Activated B cell treated with CpG ODN at 0.5 μM for 24 hours (primary cell): Measurements from ENCODE around the gene RANBP6. TPM values are rescaled to one million over a fixed set of nuclear protein-coding genes. Genes with fewer than 3 reads are reported as not detected.
"Not testable (repeated sequence)": the region's sequence is repeated elsewhere in the genome, so short reads cannot be mapped to it uniquely, and the experiment has no call there.

Experiments
- ATAC-seq: fragments of 200-7000 bp; cut with Tn5 transposase; one replicate; pipeline ENCODE4 v1.10.0; 2021; ENCODE audit warnings: low read depth, mild to moderate bottlenecking, moderate library complexity
- CTCF ChIA-PET: fragments of 350-600 bp; sonication (Branson Sonifier 250); formaldehyde crosslinking; loops from one replicate; lab custom pipeline; 2021; ENCODE audit warnings: antibody characterized with exemption; lab: Charles Lee
- POLR2A ChIA-PET: fragments of 350-600 bp; sonication (Branson Sonifier 250); formaldehyde crosslinking; loops from one replicate; lab custom pipeline; 2021; ENCODE audit warnings: antibody characterized with exemption; lab: Charles Lee
- DNase-seq: peaks from one replicate; pipeline ENCODE4 v3.0.0; 2022
- H3K27ac Mint-ChIP-seq: one replicate; pipeline ENCODE4 v1.8.0; 2020; ENCODE audit warnings: mixed read lengths
- H3K27me3 Mint-ChIP-seq: one replicate; pipeline ENCODE4 v1.8.0; 2021; ENCODE audit warnings: mixed read lengths
- H3K36me3 Mint-ChIP-seq: one replicate; pipeline ENCODE4 v1.8.0; 2021; ENCODE audit warnings: low read depth, mixed read lengths
- H3K4me1 Mint-ChIP-seq: one replicate; pipeline ENCODE4 v1.8.0; 2021; ENCODE audit warnings: mixed read lengths
- H3K4me3 Mint-ChIP-seq: one replicate; pipeline ENCODE4 v1.8.0; 2020; ENCODE audit warnings: mild to moderate bottlenecking, mixed read lengths
- H3K9me3 Mint-ChIP-seq: one replicate; pipeline ENCODE4 v1.8.0; 2020; ENCODE audit warnings: mixed read lengths
- intact Hi-C: fragments of 100-400 bp; cut with micrococcal nuclease; formaldehyde crosslinking; loops from one replicate; pipeline ENCODE4 v1.15.1; 2024
- total RNA-seq: library from RNA; stranded (reverse); gene quantifications from 2 replicates; pipeline ENCODE4 v1.2.3, GENCODE V29; 2022
- TF ChIP-seq, protein P1 (sequence below): fragments of 200-600 bp; IDR thresholded peaks from one replicate; pipeline ENCODE4 v1.8.0; 2022; ENCODE audit warnings: antibody characterized with exemption, mild to moderate bottlenecking

RANBP6 gene
- total RNA-seq, 1 donor from 2014 or later = 22.5 TPM

DNA sequence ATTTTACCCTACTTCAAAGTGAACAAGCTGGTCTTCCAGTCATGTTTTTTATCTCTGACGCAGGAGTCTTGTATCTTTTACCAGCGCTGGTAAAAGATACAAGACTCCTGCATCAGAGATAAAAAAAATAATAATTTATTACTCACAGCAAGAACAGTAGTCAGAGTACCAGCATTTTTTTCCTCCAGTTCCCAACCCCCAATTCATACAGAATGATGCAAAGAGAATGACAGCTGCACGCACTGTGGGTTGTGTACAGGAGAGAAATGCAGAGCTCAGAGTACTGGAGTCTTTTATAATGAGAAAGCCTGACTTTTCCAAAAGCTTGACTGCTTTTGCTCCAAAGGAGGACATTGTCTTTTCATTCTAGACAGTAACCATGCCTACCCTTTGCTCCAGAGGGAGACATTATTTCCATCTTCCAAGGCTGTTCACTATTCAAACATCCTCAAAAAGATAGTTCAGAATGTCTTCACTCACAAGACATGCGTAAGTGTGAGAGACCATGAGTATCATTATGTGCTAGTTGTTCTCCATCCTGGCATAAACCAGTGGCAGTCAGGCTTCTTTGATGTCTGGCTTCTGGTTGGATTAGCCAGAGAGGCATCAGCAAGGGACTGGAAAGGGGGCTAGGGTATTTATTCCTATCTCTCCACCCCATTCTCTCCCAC is 14.3 kb upstream of the RANBP6 start:
- Mint-ChIP-seq H3K36me3 (no peaks in the 10 kb centered on the region), H3K27me3 (peaks cover 9% of the 10 kb centered on the region), H3K4me3 (no peak overlapping the region), H3K27ac (no peak overlapping the region), H3K9me3 (no peaks in the 10 kb centered on the region), H3K4me1 (no peaks in the 10 kb centered on the region)
- no peak for ATAC-seq
- DNase-seq = no peak
- ChIA-PET CTCF (interaction anchor here (1.6 kb wide), 1 partner anchor 25 kb away, joined by 3 read pairs; no protein-coding TSS in a partner anchor), POLR2A (no interaction called here)
- intact Hi-C loops = no loop called here
- TF ChIP-seq, protein P1, sequence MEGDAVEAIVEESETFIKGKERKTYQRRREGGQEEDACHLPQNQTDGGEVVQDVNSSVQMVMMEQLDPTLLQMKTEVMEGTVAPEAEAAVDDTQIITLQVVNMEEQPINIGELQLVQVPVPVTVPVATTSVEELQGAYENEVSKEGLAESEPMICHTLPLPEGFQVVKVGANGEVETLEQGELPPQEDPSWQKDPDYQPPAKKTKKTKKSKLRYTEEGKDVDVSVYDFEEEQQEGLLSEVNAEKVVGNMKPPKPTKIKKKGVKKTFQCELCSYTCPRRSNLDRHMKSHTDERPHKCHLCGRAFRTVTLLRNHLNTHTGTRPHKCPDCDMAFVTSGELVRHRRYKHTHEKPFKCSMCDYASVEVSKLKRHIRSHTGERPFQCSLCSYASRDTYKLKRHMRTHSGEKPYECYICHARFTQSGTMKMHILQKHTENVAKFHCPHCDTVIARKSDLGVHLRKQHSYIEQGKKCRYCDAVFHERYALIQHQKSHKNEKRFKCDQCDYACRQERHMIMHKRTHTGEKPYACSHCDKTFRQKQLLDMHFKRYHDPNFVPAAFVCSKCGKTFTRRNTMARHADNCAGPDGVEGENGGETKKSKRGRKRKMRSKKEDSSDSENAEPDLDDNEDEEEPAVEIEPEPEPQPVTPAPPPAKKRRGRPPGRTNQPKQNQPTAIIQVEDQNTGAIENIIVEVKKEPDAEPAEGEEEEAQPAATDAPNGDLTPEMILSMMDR = no peak

DNA sequence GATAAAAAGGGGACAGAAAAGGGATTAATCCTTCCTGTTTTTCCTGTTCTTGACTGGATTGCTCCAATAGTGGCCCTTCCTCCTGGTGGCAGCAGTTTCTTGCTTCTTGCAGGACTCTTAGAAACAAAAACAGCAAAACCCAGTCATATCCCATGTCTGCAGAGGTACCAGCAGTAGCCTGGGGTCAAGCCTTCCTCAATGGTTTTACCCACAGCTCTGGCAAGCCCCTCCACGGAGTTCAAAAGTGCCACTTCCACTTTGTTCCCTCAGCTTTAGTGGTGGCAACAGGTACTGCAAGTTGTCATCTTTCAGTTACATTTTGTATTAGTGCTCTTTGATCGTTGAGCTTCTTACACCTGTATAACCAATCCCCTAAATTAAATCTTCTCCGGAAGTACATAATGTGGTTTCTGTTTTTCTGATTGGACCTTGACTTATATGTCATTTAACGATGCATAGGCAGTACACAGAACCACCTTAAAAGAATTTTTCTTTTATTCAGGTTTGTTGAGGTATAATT is 8.7 kb upstream of the RANBP6 start:
- Mint-ChIP-seq H3K27me3 (peaks cover 4% of the 10 kb centered on the region), H3K4me1 (peaks cover 4% of the 10 kb centered on the region), H3K27ac (no peak overlapping the region), H3K36me3 (no peaks in the 10 kb centered on the region), H3K4me3 (no peak overlapping the region), H3K9me3 (peaks cover 5% of the 10 kb centered on the region)
- no peak for DNase-seq
- CTCF ChIA-PET = interaction anchor here (0.5 to 2.3 kb wide), 6 partner anchors 16 to 1207 kb away, joined by 3 to 10 read pairs (median 4); a partner anchor contains a TSS
- POLR2A ChIA-PET = interaction anchor here (1.5 to 2.0 kb wide), 3 partner anchors 9 to 17 kb away, joined by 4 to 8 read pairs (median 8); partner anchors contain the start of gene RANBP6
- intact Hi-C loops = loop anchor here (2.0 kb wide), 1 partner anchor 27 kb away; no protein-coding TSS in a partner anchor
- peak; percentile 86 for ATAC-seq
- TF ChIP-seq, protein P1 = no peak

DNA sequence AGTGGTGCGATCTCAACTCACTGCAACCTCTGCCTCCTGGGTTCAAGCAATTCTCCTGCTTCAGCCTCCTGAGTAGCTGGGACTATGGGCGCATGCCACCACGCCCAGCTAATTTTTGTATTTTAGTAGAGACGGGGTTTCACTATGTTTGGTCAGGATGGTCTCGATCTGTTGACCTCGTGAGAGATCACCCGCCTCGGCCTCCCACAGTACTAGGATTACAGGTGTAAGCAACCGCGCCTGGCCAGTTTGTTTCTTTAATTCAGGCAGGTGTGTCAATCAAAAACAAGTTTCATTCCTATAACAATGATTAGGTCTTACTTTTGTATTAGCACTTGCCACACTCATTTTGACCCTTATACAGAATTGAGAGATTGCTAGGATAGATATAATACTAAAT is 1.6 kb upstream of the RANBP6 start:
- Mint-ChIP-seq H3K36me3 (peaks cover 33% of the 10 kb centered on the region), H3K4me1 (peaks cover 32% of the 10 kb centered on the region)
- POLR2A ChIA-PET = interaction anchor here (0.5 to 0.6 kb wide), 3 partner anchors 9 to 520 kb away, joined by 3 to 4 read pairs (median 4); a partner anchor contains a TSS
- intact Hi-C loops, DNase-seq, CTCF ChIA-PET, H3K4me3 Mint-ChIP-seq, H3K27ac Mint-ChIP-seq, H3K27me3 Mint-ChIP-seq, ATAC-seq, H3K9me3 Mint-ChIP-seq: not testable (repeated sequence)

DNA sequence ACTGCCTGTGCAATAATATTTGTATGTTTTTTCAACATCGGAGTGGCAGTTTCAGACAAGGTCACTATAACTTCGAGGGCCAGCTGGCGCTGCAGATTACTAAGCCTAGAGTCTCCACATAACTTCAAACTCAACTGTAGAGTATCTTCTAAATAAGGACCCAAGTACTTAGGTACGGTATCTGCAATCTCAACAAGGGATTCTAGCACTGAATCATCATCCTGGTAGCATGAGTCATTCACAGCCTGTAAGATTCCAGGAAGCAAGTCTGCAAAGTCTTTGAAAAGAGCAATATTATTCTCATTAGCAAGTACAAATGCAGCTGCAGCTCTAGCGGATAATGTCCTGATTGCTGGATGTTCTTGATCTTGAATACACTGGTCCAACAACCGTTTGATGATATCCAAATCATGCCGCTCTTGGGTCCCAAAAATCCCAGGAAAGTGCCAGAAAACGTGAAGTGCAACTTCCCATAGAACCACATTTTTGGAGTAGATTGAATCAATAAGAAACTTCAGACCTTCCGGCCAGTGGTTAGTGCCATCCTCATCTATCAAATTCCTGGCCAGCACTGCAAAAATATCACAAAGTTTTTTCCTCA is 654 bp downstream of the RANBP6 start:
- Mint-ChIP-seq H3K4me3 (peak overlapping the region; percentile 99), H3K4me1 (peaks cover 39% of the 10 kb centered on the region), H3K27ac (peak overlapping the region; percentile 97), H3K36me3 (peaks cover 42% of the 10 kb centered on the region), H3K27me3 (no peaks in the 10 kb centered on the region), H3K9me3 (peaks cover 4% of the 10 kb centered on the region)
- CTCF ChIA-PET = no interaction called here
- TF ChIP-seq, protein P1 = no peak
- no peak for DNase-seq
- no peak for ATAC-seq
- POLR2A ChIA-PET = interaction anchor here (0.7 to 1.6 kb wide), 9 partner anchors 8 to 1222 kb away, joined by 3 to 15 read pairs (median 3); partner anchors contain the start of gene RCL1
- intact Hi-C loops = loop anchor here (1.0 to 2.0 kb wide), 3 partner anchors 7 to 182 kb away; partner anchors contain the start of gene ERMP1

DNA sequence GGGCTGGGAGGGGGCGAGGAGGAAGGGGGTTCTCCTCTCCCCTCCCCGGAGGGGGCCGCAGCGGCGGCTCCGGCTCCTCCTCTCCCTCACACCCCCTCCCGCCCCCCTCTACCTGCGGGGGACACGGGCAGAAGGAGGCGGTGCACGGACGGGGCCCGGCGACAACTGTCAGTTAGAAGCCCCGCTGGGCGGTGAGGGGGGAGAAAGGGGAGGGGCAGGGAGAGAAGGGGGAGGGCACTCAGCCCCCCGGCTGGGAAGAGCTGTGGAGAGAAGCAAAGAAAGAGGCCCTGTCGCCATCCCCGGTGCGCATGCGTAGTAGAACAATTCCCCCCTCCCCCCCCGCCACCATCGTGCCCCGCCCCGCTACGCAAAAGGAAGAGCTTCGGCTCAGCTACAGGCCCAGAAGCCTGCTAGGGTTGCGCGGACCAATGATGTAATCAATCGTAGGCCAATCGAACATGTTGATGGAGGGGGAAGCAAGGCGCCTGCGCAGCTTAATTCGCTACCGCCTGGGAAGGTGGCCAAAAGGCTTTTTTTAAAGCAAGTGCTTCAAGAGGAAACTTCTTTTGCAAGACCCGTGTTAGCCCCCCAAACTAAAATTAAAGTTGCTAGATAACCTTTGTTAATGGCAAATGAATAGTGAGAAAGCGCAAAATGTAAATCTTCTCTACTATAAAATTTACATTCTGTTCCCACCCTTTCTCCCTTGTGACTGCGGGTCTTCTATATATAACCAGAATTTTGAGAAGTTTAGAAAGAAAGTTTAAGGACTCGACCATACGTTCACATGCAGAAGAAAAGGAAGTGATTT is 7.0 kb downstream of the RANBP6 start:
- peak overlapping the region; percentile 85 for H3K4me3 Mint-ChIP-seq
- H3K36me3 Mint-ChIP-seq = peaks cover 38% of the 10 kb centered on the region
- intact Hi-C loops = loop anchor here (1.0 to 5.0 kb wide), 8 partner anchors 72 to 1331 kb away; partner anchors contain the start of genes CDC37L1, KDM4C, RCL1 and RIC1
- peaks cover 4% of the 10 kb centered on the region for H3K9me3 Mint-ChIP-seq
- peak; percentile 75 for ATAC-seq
- peak overlapping the region; percentile 87 for H3K27ac Mint-ChIP-seq
- H3K27me3 Mint-ChIP-seq = no peaks in the 10 kb centered on the region
- ChIA-PET POLR2A (interaction anchor here (0.6 to 2.6 kb wide), 23 partner anchors 8 to 1329 kb away, joined by 3 to 25 read pairs (median 4); partner anchors contain the start of genes CDC37L1, ERMP1, KDM4C and PLGRKT), CTCF (interaction anchor here (0.9 kb wide), 1 partner anchor 16 kb away, joined by 5 read pairs; no protein-coding TSS in a partner anchor)
- TF ChIP-seq, protein P1 = no peak
- H3K4me1 Mint-ChIP-seq = peaks cover 57% of the 10 kb centered on the region
- DNase-seq = peak; percentile 82
